NCI-H82 treated with DMSO at 0.1 percent for 48 hours (cell line): ENCODE measurements around the gene JAK1.

Experiments
- DNase-seq: peaks from one replicate; lab custom pipeline; 2025; ENCODE audit not compliant: unreplicated experiment; lab: John Stamatoyannopoulos, UW

The JAK1 gene

DNA sequence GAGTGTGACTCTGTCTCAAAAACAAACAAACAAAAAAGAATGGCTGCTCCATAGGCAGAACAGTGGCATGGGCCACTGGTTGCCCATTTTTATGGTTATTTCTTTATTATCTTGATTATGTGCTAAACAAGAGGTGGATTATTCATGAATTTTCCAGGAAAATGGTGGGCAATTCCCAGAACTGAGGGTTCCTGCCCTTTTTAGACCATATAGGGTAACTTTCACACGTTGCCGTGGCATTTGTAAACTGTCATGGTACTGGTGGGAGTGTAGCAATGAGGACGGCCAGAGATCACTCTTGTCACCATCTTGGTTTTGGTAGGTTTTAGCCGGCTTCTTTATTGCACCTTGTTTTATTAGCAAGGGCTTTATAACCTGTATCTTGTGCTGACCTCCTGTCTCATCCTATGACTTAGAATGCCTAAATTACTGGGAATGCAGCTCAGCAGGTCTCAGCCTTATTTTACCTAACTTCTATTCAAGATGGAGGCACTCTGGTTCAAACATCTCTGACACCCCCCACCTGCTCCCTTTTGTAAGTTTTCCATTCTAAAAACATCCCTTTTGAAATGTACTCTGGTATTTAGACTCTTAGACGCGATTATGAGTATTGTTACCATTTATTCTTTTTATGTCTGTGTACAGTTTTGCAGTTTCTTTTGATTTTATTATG is 164.4 kb downstream of the JAK1 start:
- no peak for DNase-seq

DNA sequence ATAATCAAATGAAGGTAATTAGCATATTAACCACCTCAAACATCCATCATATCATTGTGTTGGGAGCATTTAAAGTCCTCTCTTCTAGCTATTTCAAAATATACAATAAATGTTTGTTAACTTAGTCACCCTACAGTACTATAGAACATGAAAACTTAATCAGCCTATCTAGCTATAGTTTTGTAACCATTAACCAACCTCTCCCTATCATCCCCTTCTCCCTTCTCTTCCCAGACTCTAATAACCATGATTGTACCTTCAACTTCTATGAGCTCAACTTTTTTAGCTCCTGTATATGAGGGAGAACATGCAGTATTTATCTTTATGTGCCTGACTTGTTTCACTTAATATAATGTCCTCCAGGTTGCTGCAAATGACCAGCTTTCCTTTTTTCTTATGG is 167.5 kb downstream of the JAK1 start:
- no peak for DNase-seq

DNA sequence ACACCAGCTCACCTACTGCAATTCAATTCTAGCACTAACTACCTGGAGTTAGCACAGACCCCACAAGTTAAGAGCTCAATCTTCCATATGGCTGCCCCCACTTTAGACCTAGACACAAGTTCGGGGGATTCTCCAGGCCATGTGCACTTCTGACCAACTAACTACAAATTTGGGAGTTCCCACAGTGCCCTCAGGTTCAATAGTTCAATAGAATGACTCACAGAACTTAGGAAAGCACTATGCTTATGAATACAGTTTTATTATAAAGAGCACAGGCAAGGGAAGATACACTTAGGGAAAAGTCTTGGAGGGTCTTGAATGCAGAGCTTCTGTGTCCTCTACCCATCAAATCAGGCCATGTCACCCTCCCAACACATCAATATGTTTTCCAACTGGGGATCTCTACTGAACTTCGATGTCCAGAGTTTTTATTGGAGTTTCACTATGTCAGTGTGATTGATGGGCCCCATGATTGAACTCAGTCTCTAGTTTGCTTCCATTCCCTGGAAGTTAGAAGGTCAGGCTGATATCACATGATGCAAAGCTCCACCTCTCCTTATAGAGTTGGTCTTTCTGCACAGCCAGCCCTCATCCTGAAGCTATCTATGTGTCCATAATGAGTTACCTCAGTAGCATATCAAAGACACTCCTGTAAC is 175.4 kb downstream of the JAK1 start:
- no peak for DNase-seq
